Kidney glomerular epithelial cell (primary cell): ENCODE data around the gene EFHC1.

Experiments used
- DNase-seq: peaks from one replicate; lab custom pipeline; 2025; lab: John Stamatoyannopoulos, UW

The EFHC1 gene

GRCh38 chr6:52518279-52518945, 98.3 kb downstream of the EFHC1 start:
- no peak for DNase-seq

GRCh38 chr6:52519618-52520017, 99.5 kb downstream of the EFHC1 start:
- DNase-seq: no peak

- DNase-seq: no peak
Observed at GRCh38 chr6:52522151-52522626, 102.0 kb downstream of the EFHC1 start.

GRCh38 chr6:52522655-52523054, 102.5 kb downstream of the EFHC1 start:
- no peak for DNase-seq

GRCh38 chr6:52523378-52524142, 103.4 kb downstream of the EFHC1 start:
- DNase-seq: no peak

GRCh38 chr6:52524918-52525317, 104.8 kb downstream of the EFHC1 start:
- no peak for DNase-seq

GRCh38 chr6:52526634-52527033, 106.5 kb downstream of the EFHC1 start:
- DNase-seq: no peak

GRCh38 chr6:52527436-52527835, 107.3 kb downstream of the EFHC1 start:
- no peak for DNase-seq

GRCh38 chr6:52529311-52529710, 109.2 kb downstream of the EFHC1 start:
- DNase-seq: no peak

GRCh38 chr6:52530351-52530750, 110.2 kb downstream of the EFHC1 start:
- DNase-seq: no peak

GRCh38 chr6:52531396-52531795, 111.3 kb downstream of the EFHC1 start:
- DNase-seq: no peak

- DNase-seq: no peak
Observed at GRCh38 chr6:52531834-52532233, 111.7 kb downstream of the EFHC1 start.

- DNase-seq: no peak
Observed at GRCh38 chr6:52532457-52532856, 112.3 kb downstream of the EFHC1 start.

GRCh38 chr6:52533491-52533890, 113.3 kb downstream of the EFHC1 start:
- DNase-seq: no peak

- DNase-seq: no peak
Observed at GRCh38 chr6:52534363-52534762, 114.2 kb downstream of the EFHC1 start.

GRCh38 chr6:52534966-52535390, 114.8 kb downstream of the EFHC1 start:
- DNase-seq: no peak

- DNase-seq: no peak
Observed at GRCh38 chr6:52535711-52536423, 115.7 kb downstream of the EFHC1 start.

- DNase-seq: no peak
Observed at GRCh38 chr6:52536424-52536916, 116.3 kb downstream of the EFHC1 start.

- DNase-seq: no peak
Observed at GRCh38 chr6:52537001-52537753, 117.0 kb downstream of the EFHC1 start.

GRCh38 chr6:52538252-52538900, 118.2 kb downstream of the EFHC1 start:
- DNase-seq: no peak

- DNase-seq: no peak
Observed at GRCh38 chr6:52538901-52539354, 118.8 kb downstream of the EFHC1 start.
